ENCODE results near the gene PTPRN. TPM values are rescaled to one million over a fixed set of nuclear protein-coding genes. Genes with fewer than 3 reads are reported as not detected.

Gene PTPRN
- total RNA-seq, 1 experiment from 2014 or later = 6.5 TPM

DNA sequence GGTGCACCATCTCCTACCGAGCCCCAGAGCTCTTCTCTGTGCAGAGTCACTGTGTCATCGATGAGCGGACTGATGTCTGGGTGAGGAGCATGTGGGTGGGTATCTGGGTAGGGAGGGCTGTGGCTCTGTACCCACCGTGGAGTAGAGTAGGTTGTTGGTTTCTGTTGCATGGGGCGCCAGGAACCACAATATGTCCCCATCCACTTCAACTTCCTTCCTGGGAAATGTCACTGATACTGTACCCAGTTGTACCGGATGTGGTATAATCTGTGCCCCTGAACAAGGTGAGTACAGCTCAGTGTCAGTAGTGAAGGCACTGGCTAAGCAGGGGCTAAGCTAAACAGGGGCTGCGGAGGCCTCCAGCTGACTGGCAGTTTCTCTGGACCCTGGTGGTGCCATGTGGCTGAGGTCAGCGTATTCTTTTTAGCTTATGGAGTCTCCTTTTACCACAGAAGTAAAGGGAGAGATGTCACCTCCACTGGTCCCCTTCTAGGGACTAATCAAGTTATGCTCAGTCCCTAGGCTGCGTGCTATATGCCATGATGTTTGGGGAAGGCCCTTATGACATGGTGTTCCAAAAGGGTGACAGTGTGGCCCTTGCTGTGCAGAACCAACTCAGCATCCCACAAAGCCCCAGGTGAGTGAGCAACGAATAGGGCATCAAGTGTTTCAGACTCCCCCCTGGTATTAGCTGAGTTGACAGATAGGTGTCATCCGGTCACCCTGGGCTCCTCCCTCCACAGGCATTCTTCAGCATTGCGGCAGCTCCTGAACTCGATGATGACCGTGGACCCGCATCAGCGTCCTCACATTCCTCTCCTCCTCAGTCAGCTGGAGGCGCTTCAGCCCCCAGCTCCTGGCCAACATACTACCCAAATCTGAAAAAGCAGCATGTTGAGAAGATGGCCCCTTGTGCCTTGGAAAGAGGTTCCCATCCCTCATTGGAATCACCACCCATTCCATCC, 61.2 kb downstream of the PTPRN start:
- H3K36me3 Mint-ChIP-seq (ENCODE audit: insufficient read depth in 1 of 3, low read depth in 3 of 3) = peaks cover 9 to 24% (median 23%) of the 10 kb centered on the region in 3 experiments; a peak in 6 of 7 replicates
- no peak overlapping the region for H3K23ac ChIP-seq (ENCODE audit: insufficient read length, low read depth, low read length)
- no peak overlapping the region for H3K9ac ChIP-seq (ENCODE audit: extremely low read depth, insufficient read length, low read length)
- no peak overlapping the region for H3K4me3 Mint-ChIP-seq
- no peak overlapping the region for H2BK15ac ChIP-seq (ENCODE audit: low read depth, low read length)
- H2BK12ac ChIP-seq (ENCODE audit: insufficient read length, low read depth, low read length) = no peak overlapping the region
- no peaks in the 10 kb centered on the region for H3K79me2 ChIP-seq (ENCODE audit: insufficient read depth, low read length)
- no peaks in the 10 kb centered on the region for H3K79me1 ChIP-seq (ENCODE audit: insufficient read depth, low read depth, low read length, poor library complexity, severe bottlenecking)
- H2BK120ac ChIP-seq (ENCODE audit: low read depth, low read length, poor library complexity, severe bottlenecking) = no peak overlapping the region
- peaks cover 31 to 42% of the 10 kb centered on the region in 2 experiments for H3K4me1 Mint-ChIP-seq
- H3K27me3 Mint-ChIP-seq (ENCODE audit: low read depth) = peaks cover 23% of the 10 kb centered on the region
- H3K56ac ChIP-seq (ENCODE audit: insufficient read length, low read depth, low read length) = no peak overlapping the region
- H4K5ac ChIP-seq (ENCODE audit: insufficient read length, low read depth, low read length) = no peak overlapping the region
- no peak overlapping the region for H3K14ac ChIP-seq (ENCODE audit: insufficient read depth, low read length)
- peaks cover 5% of the 10 kb centered on the region for H3K4me1 ChIP-seq (ENCODE audit: insufficient read depth, low read length)
- no peak overlapping the region for H3K4me2 ChIP-seq (ENCODE audit: insufficient read depth, insufficient read length, low read length)
- peak overlapping the region in 1 of 3 experiments; percentile 40; a peak in 1 of 7 replicates for H3K27ac Mint-ChIP-seq
- H2AFZ ChIP-seq (ENCODE audit: low read length) = no peak overlapping the region
- H2BK5ac ChIP-seq (ENCODE audit: insufficient read length, low read length) = no peak overlapping the region
- no peak overlapping the region for H3T11ph ChIP-seq (ENCODE audit: low read length)
- no peaks in the 10 kb centered on the region for H4K20me1 ChIP-seq (ENCODE audit: control insufficient read depth, insufficient read depth, insufficient read length)
- TF ChIP-seq, protein P1, sequence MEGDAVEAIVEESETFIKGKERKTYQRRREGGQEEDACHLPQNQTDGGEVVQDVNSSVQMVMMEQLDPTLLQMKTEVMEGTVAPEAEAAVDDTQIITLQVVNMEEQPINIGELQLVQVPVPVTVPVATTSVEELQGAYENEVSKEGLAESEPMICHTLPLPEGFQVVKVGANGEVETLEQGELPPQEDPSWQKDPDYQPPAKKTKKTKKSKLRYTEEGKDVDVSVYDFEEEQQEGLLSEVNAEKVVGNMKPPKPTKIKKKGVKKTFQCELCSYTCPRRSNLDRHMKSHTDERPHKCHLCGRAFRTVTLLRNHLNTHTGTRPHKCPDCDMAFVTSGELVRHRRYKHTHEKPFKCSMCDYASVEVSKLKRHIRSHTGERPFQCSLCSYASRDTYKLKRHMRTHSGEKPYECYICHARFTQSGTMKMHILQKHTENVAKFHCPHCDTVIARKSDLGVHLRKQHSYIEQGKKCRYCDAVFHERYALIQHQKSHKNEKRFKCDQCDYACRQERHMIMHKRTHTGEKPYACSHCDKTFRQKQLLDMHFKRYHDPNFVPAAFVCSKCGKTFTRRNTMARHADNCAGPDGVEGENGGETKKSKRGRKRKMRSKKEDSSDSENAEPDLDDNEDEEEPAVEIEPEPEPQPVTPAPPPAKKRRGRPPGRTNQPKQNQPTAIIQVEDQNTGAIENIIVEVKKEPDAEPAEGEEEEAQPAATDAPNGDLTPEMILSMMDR (conservative IDR thresholded peaks at IDR 0.05) = no peak; the same call in 2 of the 3 replicates
- H3K27me3 ChIP-seq (ENCODE audit: insufficient read depth, low read length) = no peaks in the 10 kb centered on the region
- DNase-seq = no peak
- no peak overlapping the region for H3K27ac ChIP-seq (ENCODE audit: insufficient read length, low read depth, low read length)
- no peak overlapping the region for H3K18ac ChIP-seq (ENCODE audit: insufficient read length, low read depth, low read length)
- peaks cover 5% of the 10 kb centered on the region for H3K23me2 ChIP-seq (ENCODE audit: insufficient read length, low read depth, low read length, poor library complexity, severe bottlenecking)
- no peaks in the 10 kb centered on the region for H3K9me3 Mint-ChIP-seq
- no peaks in the 10 kb centered on the region for H3K9me3 ChIP-seq (ENCODE audit: control insufficient read depth, low read depth, low read length)
- H2BK20ac ChIP-seq (ENCODE audit: low read depth, low read length, poor library complexity, severe bottlenecking) = no peak overlapping the region
- H4K8ac ChIP-seq (replicated peaks; ENCODE audit: insufficient read length, low read depth, low read length) = no peak overlapping the region
- no peak overlapping the region for H3K4ac ChIP-seq (ENCODE audit: low read depth, low read length)
- no CpG with 5 or more reads among the region's 17 CpGs for WGBS (ENCODE audit: extremely low coverage, insufficient read length, low lambda C conversion rate)
- H4K91ac ChIP-seq (ENCODE audit: insufficient read length, low read depth, low read length) = no peak overlapping the region
- no peak overlapping the region for H2AK5ac ChIP-seq (ENCODE audit: insufficient read length, low read length)

All from H9 (cell line).